H9 (cell line): ENCODE data around the gene WDR70. TPM values are rescaled to one million over a fixed set of nuclear protein-coding genes. Genes with fewer than 3 reads are reported as not detected.
A peak's percentile ranks its signal among the peaks of the same experiment; 100 is the strongest.
"Not testable (repeated sequence)": the region's sequence is repeated elsewhere in the genome, so short reads cannot be mapped to it uniquely, and the experiment has no call there.

ENCODE experiments used
- DNase-seq: peaks from one replicate; pipeline ENCODE4 v3.0.0-alpha.2; 2017
- H2AFZ ChIP-seq: one replicate; pipeline ENCODE4 v1.6.1; 2013; ENCODE audit warnings: mild to moderate bottlenecking, low read length, control low read depth, moderate library complexity
- H2AK5ac ChIP-seq: 2 replicates; pipeline ENCODE4 v1.6.1; 2013; ENCODE audit warnings: low read length, control low read depth, mixed read lengths; ENCODE audit not compliant: insufficient read length
- H2BK120ac ChIP-seq: one replicate; pipeline ENCODE4 v1.6.1; 2013; ENCODE audit warnings: low read depth, mild to moderate bottlenecking, low read length, control low read depth, inconsistent platforms; ENCODE audit not compliant: poor library complexity, severe bottlenecking
- H2BK12ac ChIP-seq: 2 replicates; pipeline ENCODE4 v1.6.1; 2013; ENCODE audit warnings: low read length, control low read depth, mixed read lengths, low read depth; ENCODE audit not compliant: insufficient read length
- H2BK15ac ChIP-seq: 2 replicates; pipeline ENCODE4 v1.6.1; 2013; ENCODE audit warnings: low read depth, low read length, control low read depth
- H2BK20ac ChIP-seq: one replicate; pipeline ENCODE4 v1.6.1; 2013; ENCODE audit warnings: low read depth, mild to moderate bottlenecking, low read length, control low read depth, inconsistent platforms; ENCODE audit not compliant: poor library complexity, severe bottlenecking
- H2BK5ac ChIP-seq: 2 replicates; pipeline ENCODE4 v1.6.1; 2013; ENCODE audit warnings: low read length, control low read depth, mixed read lengths; ENCODE audit not compliant: insufficient read length
- H3K14ac ChIP-seq: 2 replicates; pipeline ENCODE4 v1.6.1; 2013; ENCODE audit warnings: low read length, control low read depth; ENCODE audit not compliant: insufficient read depth
- H3K18ac ChIP-seq: 2 replicates; pipeline ENCODE4 v1.6.1; 2013; ENCODE audit warnings: low read depth, mild to moderate bottlenecking, mixed read lengths, low read length, control low read depth; ENCODE audit not compliant: insufficient read length
- H3K23ac ChIP-seq: 2 replicates; pipeline ENCODE4 v1.6.1; 2013; ENCODE audit warnings: low read length, control low read depth, mixed read lengths, low read depth; ENCODE audit not compliant: insufficient read length
- H3K23me2 ChIP-seq: 2 replicates; pipeline ENCODE4 v1.6.1; 2013; ENCODE audit warnings: low read depth, mild to moderate bottlenecking, mixed read lengths, low read length, control low read depth; ENCODE audit not compliant: insufficient read length, poor library complexity, severe bottlenecking
- H3K27ac ChIP-seq: 2 replicates; pipeline ENCODE4 v1.5.1; 2013; ENCODE audit warnings: low read length, control low read depth, mixed read lengths, low read depth; ENCODE audit not compliant: insufficient read length
- H3K27me3 ChIP-seq: 2 replicates; pipeline ENCODE4 v1.6.1; 2013; ENCODE audit warnings: low read length, control low read depth, inconsistent platforms; ENCODE audit not compliant: insufficient read depth
- H3K4ac ChIP-seq: 2 replicates; pipeline ENCODE4 v1.6.1; 2013; ENCODE audit warnings: low read depth, mild to moderate bottlenecking, control low read depth, inconsistent platforms, low read length, moderate library complexity
- H3K4me1 ChIP-seq: 2 replicates; pipeline ENCODE4 v1.6.1; 2013; ENCODE audit warnings: low read length, control low read depth, inconsistent platforms; ENCODE audit not compliant: insufficient read depth
- H3K4me2 ChIP-seq: 2 replicates; pipeline ENCODE4 v1.6.1; 2013; ENCODE audit warnings: low read length, control low read depth, mixed read lengths; ENCODE audit not compliant: insufficient read length, insufficient read depth
- H3K56ac ChIP-seq: 2 replicates; pipeline ENCODE4 v1.6.1; 2013; ENCODE audit warnings: low read depth, mild to moderate bottlenecking, mixed read lengths, low read length, control low read depth; ENCODE audit not compliant: insufficient read length
- H3K79me1 ChIP-seq: 2 replicates; pipeline ENCODE4 v1.6.1; 2013; ENCODE audit warnings: low read depth, mild to moderate bottlenecking, moderate library complexity, low read length, control low read depth, inconsistent platforms; ENCODE audit not compliant: insufficient read depth, poor library complexity, severe bottlenecking
- H3K79me2 ChIP-seq: 2 replicates; pipeline ENCODE4 v1.6.1; 2013; ENCODE audit warnings: low read length, control low read depth, inconsistent platforms; ENCODE audit not compliant: insufficient read depth
- H3K9ac ChIP-seq: 2 replicates; pipeline ENCODE4 v1.6.1; 2013; ENCODE audit warnings: low read length, control low read depth, mixed read lengths; ENCODE audit not compliant: insufficient read length; ENCODE audit errors: extremely low read depth
- H3K9me3 ChIP-seq: one replicate; pipeline ENCODE4 v1.6.1; 2013; ENCODE audit warnings: low read depth, low read length, inconsistent platforms; ENCODE audit not compliant: control insufficient read depth
- H3T11ph ChIP-seq: one replicate; pipeline ENCODE4 v1.6.1; 2013; ENCODE audit warnings: mild to moderate bottlenecking, low read length, control low read depth, inconsistent platforms
- H4K20me1 ChIP-seq: one replicate; pipeline ENCODE4 v1.6.1; 2013; ENCODE audit not compliant: control insufficient read depth, insufficient read length, insufficient read depth
- H4K5ac ChIP-seq: 2 replicates; pipeline ENCODE4 v1.6.1; 2013; ENCODE audit warnings: low read depth, mild to moderate bottlenecking, mixed read lengths, low read length, control low read depth; ENCODE audit not compliant: insufficient read length
- H4K8ac ChIP-seq: replicated peaks from 2 replicates; pipeline ENCODE4 v1.6.1; 2013; ENCODE audit warnings: low read length, control low read depth, mixed read lengths, low read depth; ENCODE audit not compliant: insufficient read length
- H4K91ac ChIP-seq: 2 replicates; pipeline ENCODE4 v1.6.1; 2013; ENCODE audit warnings: low read depth, mild to moderate bottlenecking, moderate library complexity, mixed read lengths, low read length, control low read depth; ENCODE audit not compliant: insufficient read length
- H3K27ac Mint-ChIP-seq, 3 experiments: 2 replicates in 2 of 3; 3 replicates in 1 of 3; pipeline ENCODE4 v1.8.0; 2020 to 2021; ENCODE audit warnings: mixed read lengths in 3 of 3, mild to moderate bottlenecking in 1 of 3, moderate library complexity in 1 of 3
- H3K27me3 Mint-ChIP-seq: 2 replicates; pipeline ENCODE4 v1.8.0; 2021; ENCODE audit warnings: low read depth, mild to moderate bottlenecking, moderate library complexity, mixed read lengths
- H3K36me3 Mint-ChIP-seq, 3 experiments: 2 replicates in 2 of 3; 3 replicates in 1 of 3; pipeline ENCODE4 v1.8.0; 2020 to 2021; ENCODE audit warnings: low read depth in 3 of 3, mixed read lengths in 3 of 3; ENCODE audit not compliant: insufficient read depth in 1 of 3
- H3K4me1 Mint-ChIP-seq, 2 experiments: 2 replicates each; pipeline ENCODE4 v1.8.0; 2020; ENCODE audit warnings: mixed read lengths in 2 of 2
- H3K4me3 Mint-ChIP-seq, 2 experiments: 2 replicates in 1 of 2; 3 replicates in 1 of 2; pipeline ENCODE4 v1.8.0; 2020 to 2021; ENCODE audit warnings: mild to moderate bottlenecking in 2 of 2, mixed read lengths in 2 of 2, moderate library complexity in 1 of 2
- H3K9me3 Mint-ChIP-seq, 2 experiments: 2 replicates in 1 of 2; 3 replicates in 1 of 2; pipeline ENCODE4 v1.8.0; 2020; ENCODE audit warnings: mild to moderate bottlenecking in 2 of 2, mixed read lengths in 2 of 2, moderate library complexity in 1 of 2
- CTCF ChIP-seq: fragments of 200-600 bp; sonication (generic); conservative IDR thresholded peaks from 3 replicates; pipeline ENCODE4 v1.8.0; 2021; ENCODE audit warnings: antibody characterized with exemption, mild to moderate bottlenecking
- WGBS: extraction: QIAGEN DNeasy Blood & Tissue Kit; methylation state at CpG from one replicate; pipeline ENCODE4 v1.1.7; 2013; ENCODE audit warnings: missing lambda C conversion rate, low lambda C conversion rate, mixed read lengths; ENCODE audit not compliant: insufficient read length; ENCODE audit errors: extremely low coverage; 5-methylcytosine and 5-hydroxymethylcytosine counted together
- total RNA-seq: library from RNA; stranded (reverse); gene quantifications from 2 replicates; pipeline ENCODE4 v1.2.1, GENCODE V29; 2021

WDR70 gene
- total RNA-seq, 1 experiment from 2014 or later = 38.1 TPM

- Histone ChIP-seq H3K27ac (no peak overlapping the region), H3K18ac (no peak overlapping the region), H2AFZ (no peak overlapping the region), H3K4me2 (no peak overlapping the region), H3T11ph (no peak overlapping the region), H4K5ac (no peak overlapping the region), H2BK12ac (no peak overlapping the region), H3K23me2 (peaks cover 9% of the 10 kb centered on the region), H2BK20ac (no peak overlapping the region), H3K23ac (no peak overlapping the region), H3K56ac (no peak overlapping the region), H2AK5ac (no peak overlapping the region), H3K79me1 (no peaks in the 10 kb centered on the region), H4K8ac (no peak overlapping the region), H4K91ac (no peak overlapping the region), H3K27me3 (no peaks in the 10 kb centered on the region), H2BK5ac (no peak overlapping the region), H2BK15ac (no peak overlapping the region), H4K20me1 (peaks cover 2% of the 10 kb centered on the region), H3K9ac (no peak overlapping the region), H3K4ac (no peak overlapping the region), H3K14ac (no peak overlapping the region), H2BK120ac (no peak overlapping the region), H3K79me2 (peaks cover 7% of the 10 kb centered on the region; the same call in 1 of the 2 replicates), H3K9me3 (no peaks in the 10 kb centered on the region), H3K4me1 (no peaks in the 10 kb centered on the region)
- peaks cover 7 to 9% of the 10 kb centered on the region in 2 experiments for H3K4me1 Mint-ChIP-seq
- H3K4me3 Mint-ChIP-seq = no peak overlapping the region
- WGBS = no CpG with 5 or more reads among the region's 3 CpGs
- H3K36me3 Mint-ChIP-seq = peaks cover 0 to 3% (median 0%) of the 10 kb centered on the region in 3 experiments; a peak in 2 of 7 replicates
- DNase-seq = no peak
- H3K9me3 Mint-ChIP-seq = no peaks in the 10 kb centered on the region
- no peak for TF ChIP-seq CTCF
- no peaks in the 10 kb centered on the region for H3K27me3 Mint-ChIP-seq
- H3K27ac Mint-ChIP-seq = no peak overlapping the region
Measured at GRCh38 chr5:37375091-37375490, 4.0 kb upstream of the WDR70 start.

- H3K79me1 ChIP-seq, H2BK5ac ChIP-seq, H2BK15ac ChIP-seq, H3K18ac ChIP-seq, H2AFZ ChIP-seq, H3K27ac Mint-ChIP-seq, H3K56ac ChIP-seq, H3K4ac ChIP-seq, H3K23ac ChIP-seq, H3K4me2 ChIP-seq, H3K9me3 Mint-ChIP-seq, H3K4me1 Mint-ChIP-seq, H3K4me1 ChIP-seq, H3K27ac ChIP-seq, H2BK20ac ChIP-seq, H3K27me3 Mint-ChIP-seq, H2BK12ac ChIP-seq, H4K91ac ChIP-seq, H4K5ac ChIP-seq, H2BK120ac ChIP-seq, DNase-seq, H4K20me1 ChIP-seq, H3K23me2 ChIP-seq, H4K8ac ChIP-seq, H3K36me3 Mint-ChIP-seq, H3K14ac ChIP-seq, H2AK5ac ChIP-seq, H3K27me3 ChIP-seq, H3K79me2 ChIP-seq, H3K9ac ChIP-seq, H3K9me3 ChIP-seq, H3T11ph ChIP-seq: not testable (repeated sequence)
- H3K4me3 Mint-ChIP-seq = peak overlapping the region in 1 of 2 experiments; percentile 63; a peak in 3 of 5 replicates
- WGBS = no CpG with 5 or more reads among the region's 12 CpGs
Measured at GRCh38 chr5:37378066-37378465, 1.1 kb upstream of the WDR70 start.
